H1 (cell line): ENCODE results near the gene KRT14.

Experiments used
- CEBPB ChIP-seq: IDR thresholded peaks from 2 replicates; pipeline ENCODE4 v1.6.1; 2012; ENCODE audit warnings: low read depth, low read length
- CREB1 ChIP-seq: IDR thresholded peaks from 2 replicates; pipeline ENCODE4 v1.6.1; 2012; ENCODE audit warnings: inconsistent platforms
- CTBP2 ChIP-seq: IDR thresholded peaks from 2 replicates; pipeline ENCODE4 v1.7.0; 2011; ENCODE audit warnings: borderline replicate concordance, mild to moderate bottlenecking, moderate library complexity, mixed read lengths, low read length; ENCODE audit not compliant: insufficient read depth, insufficient read length
- EZH2 ChIP-seq: fragments of 200-600 bp; sonication (generic); IDR thresholded peaks from 2 replicates; pipeline ENCODE4 v1.7.1; 2012; ENCODE audit warnings: low read depth, mild to moderate bottlenecking, moderate library complexity, low read length, inconsistent platforms; ENCODE audit not compliant: severe bottlenecking
- GTF2F1 ChIP-seq: IDR thresholded peaks from 2 replicates; pipeline ENCODE4 v1.6.1; 2012; ENCODE audit warnings: low read depth, low read length, improper control_type of control experiment, borderline replicate concordance
- KDM1A ChIP-seq: fragments of 200-600, 300-600 bp; sonication (generic); IDR thresholded peaks from 2 replicates; pipeline ENCODE4 v1.7.1; 2016; ENCODE audit warnings: mild to moderate bottlenecking, low read length, borderline replicate concordance
- POLR2A ChIP-seq, 2 experiments: IDR thresholded peaks; 1 replicate in 1 of 2; 2 replicates in 1 of 2; pipeline ENCODE4 v1.6.1; 2011; ENCODE audit warnings: low read depth in 2 of 2, low read length in 2 of 2, mild to moderate bottlenecking in 2 of 2; ENCODE audit errors: control extremely low read depth in 1 of 2
- POLR2AphosphoS5 ChIP-seq: IDR thresholded peaks from 2 replicates; pipeline ENCODE4 v1.6.1; 2011; ENCODE audit warnings: low read depth, low read length
- TBP ChIP-seq: IDR thresholded peaks from 2 replicates; pipeline ENCODE4 v1.6.1; 2011; ENCODE audit warnings: low read depth, low read length, improper control_type of control experiment
- TF ChIP-seq, protein P1 (sequence below), 3 experiments: IDR thresholded peaks; 1 replicate in 2 of 3; 2 replicates in 1 of 3; pipeline versions ENCODE4 v1.5.1 to v1.6.1; 2011; ENCODE audit warnings: low read length in 3 of 3, mild to moderate bottlenecking in 3 of 3, inconsistent platforms in 2 of 3, low read depth in 1 of 3, moderate library complexity in 1 of 3; ENCODE audit not compliant: insufficient read depth in 1 of 3; ENCODE audit errors: control extremely low read depth in 1 of 3

GRCh38 chr17:41610965-41611640 is 24.4 kb upstream of the KRT14 start:
- TF ChIP-seq POLR2AphosphoS5 (no peak), CEBPB (no peak), CREB1 (no peak), POLR2A (IDR thresholded peaks at IDR 0.05; ENCODE audit: control extremely low read depth in 1 of 2, low read depth in 2 of 2, low read length in 2 of 2) (no peak), KDM1A (no peak), GTF2F1 (no peak), EZH2 (no peak), TBP (no peak), CTBP2 (no peak)
- TF ChIP-seq, protein P1, sequence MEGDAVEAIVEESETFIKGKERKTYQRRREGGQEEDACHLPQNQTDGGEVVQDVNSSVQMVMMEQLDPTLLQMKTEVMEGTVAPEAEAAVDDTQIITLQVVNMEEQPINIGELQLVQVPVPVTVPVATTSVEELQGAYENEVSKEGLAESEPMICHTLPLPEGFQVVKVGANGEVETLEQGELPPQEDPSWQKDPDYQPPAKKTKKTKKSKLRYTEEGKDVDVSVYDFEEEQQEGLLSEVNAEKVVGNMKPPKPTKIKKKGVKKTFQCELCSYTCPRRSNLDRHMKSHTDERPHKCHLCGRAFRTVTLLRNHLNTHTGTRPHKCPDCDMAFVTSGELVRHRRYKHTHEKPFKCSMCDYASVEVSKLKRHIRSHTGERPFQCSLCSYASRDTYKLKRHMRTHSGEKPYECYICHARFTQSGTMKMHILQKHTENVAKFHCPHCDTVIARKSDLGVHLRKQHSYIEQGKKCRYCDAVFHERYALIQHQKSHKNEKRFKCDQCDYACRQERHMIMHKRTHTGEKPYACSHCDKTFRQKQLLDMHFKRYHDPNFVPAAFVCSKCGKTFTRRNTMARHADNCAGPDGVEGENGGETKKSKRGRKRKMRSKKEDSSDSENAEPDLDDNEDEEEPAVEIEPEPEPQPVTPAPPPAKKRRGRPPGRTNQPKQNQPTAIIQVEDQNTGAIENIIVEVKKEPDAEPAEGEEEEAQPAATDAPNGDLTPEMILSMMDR (IDR thresholded peaks at IDR 0.05; ENCODE audit: control extremely low read depth in 1 of 3, insufficient read depth in 1 of 3, low read depth in 1 of 3, low read length in 3 of 3) = no peak
